ENCODE results near the gene DPP10.
"Not testable (repeated sequence)": the region's sequence is repeated elsewhere in the genome, so short reads cannot be mapped to it uniquely, and the experiment has no call there.

Gene DPP10

DNA sequence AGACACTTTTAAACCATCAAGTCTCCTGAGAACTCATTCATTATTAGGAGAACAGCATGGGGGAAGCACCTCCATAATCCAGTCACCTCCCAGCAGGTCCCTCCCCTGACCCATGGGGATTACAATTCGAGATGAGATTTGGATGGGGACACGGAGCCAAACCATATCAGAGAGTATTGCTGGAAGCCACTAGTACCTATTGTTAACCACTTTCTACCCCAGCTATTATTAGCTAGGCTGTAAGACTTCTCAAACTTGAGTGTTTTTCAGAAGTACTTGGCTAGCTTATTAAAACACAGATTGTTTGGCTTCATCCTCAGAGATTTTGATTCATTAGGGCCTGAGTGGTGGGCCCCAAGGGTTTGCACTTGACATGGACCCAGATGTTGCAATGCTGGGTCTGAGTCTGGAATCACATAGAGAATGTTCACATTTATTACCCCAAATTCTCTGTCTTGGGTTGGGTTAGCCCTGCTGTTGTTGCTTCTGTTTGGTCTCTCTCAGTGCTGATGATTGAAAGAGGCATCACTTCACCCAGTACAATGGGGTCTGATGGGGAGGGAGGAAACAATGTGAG lies 506.9 kb downstream of the DPP10 start:
- TF ChIP-seq, protein P1, sequence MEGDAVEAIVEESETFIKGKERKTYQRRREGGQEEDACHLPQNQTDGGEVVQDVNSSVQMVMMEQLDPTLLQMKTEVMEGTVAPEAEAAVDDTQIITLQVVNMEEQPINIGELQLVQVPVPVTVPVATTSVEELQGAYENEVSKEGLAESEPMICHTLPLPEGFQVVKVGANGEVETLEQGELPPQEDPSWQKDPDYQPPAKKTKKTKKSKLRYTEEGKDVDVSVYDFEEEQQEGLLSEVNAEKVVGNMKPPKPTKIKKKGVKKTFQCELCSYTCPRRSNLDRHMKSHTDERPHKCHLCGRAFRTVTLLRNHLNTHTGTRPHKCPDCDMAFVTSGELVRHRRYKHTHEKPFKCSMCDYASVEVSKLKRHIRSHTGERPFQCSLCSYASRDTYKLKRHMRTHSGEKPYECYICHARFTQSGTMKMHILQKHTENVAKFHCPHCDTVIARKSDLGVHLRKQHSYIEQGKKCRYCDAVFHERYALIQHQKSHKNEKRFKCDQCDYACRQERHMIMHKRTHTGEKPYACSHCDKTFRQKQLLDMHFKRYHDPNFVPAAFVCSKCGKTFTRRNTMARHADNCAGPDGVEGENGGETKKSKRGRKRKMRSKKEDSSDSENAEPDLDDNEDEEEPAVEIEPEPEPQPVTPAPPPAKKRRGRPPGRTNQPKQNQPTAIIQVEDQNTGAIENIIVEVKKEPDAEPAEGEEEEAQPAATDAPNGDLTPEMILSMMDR (conservative IDR thresholded peaks at IDR 0.05) = no peak
- no peak overlapping the region for H3K27ac ChIP-seq

- H3K27ac ChIP-seq = no peak overlapping the region
- TF ChIP-seq, protein P1 (conservative IDR thresholded peaks at IDR 0.05) = no peak
These were observed 517.9 kb downstream of the DPP10 start for GRCh38 chr2:114960389-114960788.

GRCh38 chr2:114962532-114962931 lies 520.1 kb downstream of the DPP10 start:
- no peak overlapping the region for H3K27ac ChIP-seq
- TF ChIP-seq, protein P1 (conservative IDR thresholded peaks at IDR 0.05) = no peak

- no peak overlapping the region for H3K27ac ChIP-seq
- TF ChIP-seq, protein P1 (conservative IDR thresholded peaks at IDR 0.05) = no peak
These were observed 526.4 kb downstream of the DPP10 start for GRCh38 chr2:114968748-114969400.

- H3K27ac ChIP-seq = not testable (repeated sequence)
These were observed 561.9 kb downstream of the DPP10 start for GRCh38 chr2:115004321-115004720.

DNA sequence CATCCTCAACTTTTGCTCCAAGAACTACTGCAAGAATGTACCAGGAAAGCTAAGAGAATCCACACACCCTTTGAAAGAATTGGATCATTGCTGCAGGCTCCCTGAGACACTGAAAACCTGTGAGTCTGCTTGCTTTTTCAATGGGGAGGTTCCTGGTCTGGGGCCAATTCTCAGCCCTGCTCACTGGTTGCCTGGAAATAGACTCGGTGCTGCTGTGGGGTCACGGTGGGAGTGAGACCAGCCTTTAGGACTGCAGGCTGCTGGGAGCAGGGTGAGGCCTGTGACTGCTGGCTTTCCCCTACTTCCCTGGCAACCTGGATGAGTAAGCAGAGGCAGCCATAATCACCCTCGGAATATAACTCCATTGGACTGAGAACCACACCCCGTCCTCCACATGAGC lies 569.3 kb downstream of the DPP10 start:
- TF ChIP-seq, protein P1 (conservative IDR thresholded peaks at IDR 0.05) = no peak
- no peak overlapping the region for H3K27ac ChIP-seq

GRCh38 chr2:115022013-115022412 lies 579.6 kb downstream of the DPP10 start:
- H3K27ac ChIP-seq = not testable (repeated sequence)

GRCh38 chr2:115034801-115035200 lies 592.4 kb downstream of the DPP10 start:
- TF ChIP-seq, protein P1 (conservative IDR thresholded peaks at IDR 0.05) = no peak
- H3K27ac ChIP-seq = no peak overlapping the region
